ENCODE results near the gene KLHL18.
"Not testable (repeated sequence)": the region's sequence is repeated elsewhere in the genome, so short reads cannot be mapped to it uniquely, and the experiment has no call there.

Gene KLHL18

GRCh38 chr3:47293822-47294221 is 11.1 kb downstream of the KLHL18 start:
- no peak overlapping the region for H3K4me3 ChIP-seq (ENCODE audit: low read length)
- TF ChIP-seq ZNF274 (IDR thresholded peaks at IDR 0.05; ENCODE audit: low read depth, low read length): no peak

GRCh38 chr3:47294392-47294791 is 11.6 kb downstream of the KLHL18 start:
- no peak overlapping the region for H3K4me3 ChIP-seq (ENCODE audit: low read length)
- TF ChIP-seq ZNF274 (IDR thresholded peaks at IDR 0.05; ENCODE audit: low read depth, low read length): no peak

- no peak overlapping the region for H3K4me3 ChIP-seq (ENCODE audit: low read length)
- TF ChIP-seq ZNF274 (IDR thresholded peaks at IDR 0.05; ENCODE audit: low read depth, low read length): no peak
Observed at GRCh38 chr3:47295322-47295721, 12.6 kb downstream of the KLHL18 start.

GRCh38 chr3:47295976-47296375 is 13.2 kb downstream of the KLHL18 start:
- no peak for TF ChIP-seq ZNF274 (IDR thresholded peaks at IDR 0.05; ENCODE audit: low read depth, low read length)
- no peak overlapping the region for H3K4me3 ChIP-seq (ENCODE audit: low read length)

GRCh38 chr3:47296562-47297302 is 14.0 kb downstream of the KLHL18 start:
- no peak for TF ChIP-seq ZNF274 (IDR thresholded peaks at IDR 0.05; ENCODE audit: low read depth, low read length)
- peak overlapping the region; percentile 8; the same call in 1 of the 2 replicates for H3K4me3 ChIP-seq (ENCODE audit: low read length)

- H3K4me3 ChIP-seq (ENCODE audit: low read length): no peak overlapping the region
Observed at GRCh38 chr3:47298439-47298838, 15.7 kb downstream of the KLHL18 start.

GRCh38 chr3:47299381-47300318 is 16.9 kb downstream of the KLHL18 start:
- TF ChIP-seq ZNF274 (IDR thresholded peaks at IDR 0.05; ENCODE audit: low read depth, low read length): no peak
- H3K4me3 ChIP-seq (ENCODE audit: low read length): no peak overlapping the region

More at GRCh38 chr3:47298439-47298838, 15.7 kb downstream of the KLHL18 start:
- no peak for TF ChIP-seq ZNF274 (IDR thresholded peaks at IDR 0.05; ENCODE audit: low read depth, low read length)

GRCh38 chr3:47301456-47301855 is 18.7 kb downstream of the KLHL18 start:
- H3K4me3 ChIP-seq (ENCODE audit: low read length): no peak overlapping the region
- no peak for TF ChIP-seq ZNF274 (IDR thresholded peaks at IDR 0.05; ENCODE audit: low read depth, low read length)

GRCh38 chr3:47306022-47306421 is 23.3 kb downstream of the KLHL18 start:
- no peak for TF ChIP-seq ZNF274 (IDR thresholded peaks at IDR 0.05; ENCODE audit: low read depth, low read length)
- no peak overlapping the region for H3K4me3 ChIP-seq (ENCODE audit: low read length)

GRCh38 chr3:47309231-47309630 is 26.5 kb downstream of the KLHL18 start:
- H3K4me3 ChIP-seq (ENCODE audit: low read length): not testable (repeated sequence)

- H3K4me3 ChIP-seq (ENCODE audit: low read length): no peak overlapping the region
- no peak for TF ChIP-seq ZNF274 (IDR thresholded peaks at IDR 0.05; ENCODE audit: low read depth, low read length)
Observed at GRCh38 chr3:47310391-47310790, 27.6 kb downstream of the KLHL18 start.

- no peak for TF ChIP-seq ZNF274 (IDR thresholded peaks at IDR 0.05; ENCODE audit: low read depth, low read length)
- no peak overlapping the region for H3K4me3 ChIP-seq (ENCODE audit: low read length)
Observed at GRCh38 chr3:47313341-47314055, 30.8 kb downstream of the KLHL18 start.

- H3K4me3 ChIP-seq (ENCODE audit: low read length): no peak overlapping the region
- no peak for TF ChIP-seq ZNF274 (IDR thresholded peaks at IDR 0.05; ENCODE audit: low read depth, low read length)
Observed at GRCh38 chr3:47314056-47314764, 31.5 kb downstream of the KLHL18 start.
